HG03196 (cell line): Measurements from ENCODE around the gene TOP3A.
"Not testable (repeated sequence)": the region's sequence is repeated elsewhere in the genome, so short reads cannot be mapped to it uniquely, and the experiment has no call there.

Experiments used
- ATAC-seq: cut with Tn5 transposase; IDR thresholded peaks from one replicate; pipeline ENCODE4 v1.9.1; 2021; ENCODE audit not compliant: unreplicated experiment

TOP3A gene

GRCh38 chr17:18314731-18315561, at the start of gene TOP3A, which contains the start of gene SMCR8:
Gene TOP3A, minus strand, starts transcription at chr17:18314994. Its CDS starts 216 bp downstream, at chr17:18314778.
Gene SMCR8, plus strand, starts transcription at chr17:18315293. Its CDS starts 497 bp downstream, at chr17:18315790.
- peak; percentile 73 for ATAC-seq

GRCh38 chr17:18364166-18364565, 49.4 kb upstream of the TOP3A start:
- ATAC-seq = no peak

- ATAC-seq = peak; percentile 94
Measured at GRCh38 chr17:18363101-18364049, 48.6 kb upstream of the TOP3A start, which contains the start of gene SHMT1. Gene SHMT1, minus strand, starts transcription at chr17:18363550. Its CDS starts 7,569 bp downstream, at chr17:18355981.

GRCh38 chr17:18362698-18363100, 47.9 kb upstream of the TOP3A start:
- no peak for ATAC-seq

GRCh38 chr17:18361837-18362697, 47.3 kb upstream of the TOP3A start:
- ATAC-seq = no peak

GRCh38 chr17:18360518-18360917, 45.7 kb upstream of the TOP3A start:
- ATAC-seq = no peak

GRCh38 chr17:18356624-18357023, 41.8 kb upstream of the TOP3A start:
- ATAC-seq = no peak

- no peak for ATAC-seq
Measured at GRCh38 chr17:18353541-18353940, 38.7 kb upstream of the TOP3A start.

- no peak for ATAC-seq
Measured at GRCh38 chr17:18344021-18344420, 29.2 kb upstream of the TOP3A start.

- ATAC-seq = no peak
Measured at GRCh38 chr17:18339933-18340332, 25.1 kb upstream of the TOP3A start.

- not testable (repeated sequence) for ATAC-seq
Measured at GRCh38 chr17:18338158-18338557, 23.4 kb upstream of the TOP3A start.

- ATAC-seq = no peak
Measured at GRCh38 chr17:18332909-18333489, 18.2 kb upstream of the TOP3A start.

- no peak for ATAC-seq
Measured at GRCh38 chr17:18331879-18332278, 17.1 kb upstream of the TOP3A start.

GRCh38 chr17:18328643-18329204, 13.9 kb upstream of the TOP3A start:
- no peak for ATAC-seq

GRCh38 chr17:18327556-18327955, 12.8 kb upstream of the TOP3A start:
- no peak for ATAC-seq

- no peak for ATAC-seq
Measured at GRCh38 chr17:18327093-18327492, 12.3 kb upstream of the TOP3A start.

- ATAC-seq = no peak
Measured at GRCh38 chr17:18326572-18326971, 11.8 kb upstream of the TOP3A start.

GRCh38 chr17:18326039-18326438, 11.2 kb upstream of the TOP3A start:
- ATAC-seq = no peak

GRCh38 chr17:18324140-18325050, 9.6 kb upstream of the TOP3A start:
- ATAC-seq = no peak
